H1 (cell line): Measurements from ENCODE around the gene CCNE1. TPM values are rescaled to one million over a fixed set of nuclear protein-coding genes. Genes with fewer than 3 reads are reported as not detected.

Experiments used
- CTCF ChIA-PET: fragments of 300-600 bp; sonication (Branson Sonifier 250); formaldehyde crosslinking; loops from one replicate; lab custom pipeline; 2021; ENCODE audit not compliant: partially characterized antibody; lab: Charles Lee
- POLR2A ChIA-PET: fragments of 300-600 bp; sonication (Branson Sonifier 250); formaldehyde crosslinking; loops from one replicate; lab custom pipeline; 2021; ENCODE audit warnings: inconsistent platforms; ENCODE audit not compliant: partially characterized antibody; lab: Charles Lee
- DNase-seq, 2 experiments: peaks; one replicate each; pipeline versions ENCODE4 v3.0.0 to v3.0.0-alpha.2; 2010 to 2022; ENCODE audit warnings: low spot score in 2 of 2, low read depth in 1 of 2, mixed read lengths in 1 of 2
- FAIRE-seq: peaks from 2 replicates; lab custom pipeline; 2011; peaks lifted over from hg19 to GRCh38; lab: Jason Lieb, UNC
- H2AFZ ChIP-seq: 2 replicates; pipeline ENCODE4 v1.8.1; 2012; ENCODE audit warnings: low read length, inconsistent platforms
- H2AK5ac ChIP-seq: 2 replicates; pipeline ENCODE4 v1.6.1; 2013; ENCODE audit warnings: low read depth, low read length
- H2BK120ac ChIP-seq: replicated peaks from 2 replicates; pipeline ENCODE3; 2013; ENCODE audit warnings: low read depth, low read length, inconsistent platforms
- H2BK12ac ChIP-seq: 2 replicates; pipeline ENCODE4 v1.6.1; 2013; ENCODE audit warnings: low read depth, low read length
- H2BK15ac ChIP-seq: 2 replicates; pipeline ENCODE4 v1.6.1; 2013; ENCODE audit warnings: low read length
- H2BK20ac ChIP-seq: 2 replicates; pipeline ENCODE4 v1.6.1; 2013; ENCODE audit warnings: low read length
- H2BK5ac ChIP-seq: 2 replicates; pipeline ENCODE4 v1.6.1; 2013; ENCODE audit warnings: low read depth, low read length
- H3K14ac ChIP-seq: 2 replicates; pipeline ENCODE4 v1.6.1; 2013; ENCODE audit warnings: inconsistent platforms; ENCODE audit not compliant: insufficient read length
- H3K18ac ChIP-seq: 2 replicates; pipeline ENCODE4 v1.6.1; 2013; ENCODE audit warnings: low read length; ENCODE audit errors: extremely low read depth
- H3K23ac ChIP-seq: 2 replicates; pipeline ENCODE4 v1.6.1; 2013; ENCODE audit warnings: inconsistent platforms; ENCODE audit not compliant: insufficient read length
- H3K23me2 ChIP-seq: 2 replicates; pipeline ENCODE4 v1.6.1; 2013; ENCODE audit warnings: low read depth, low read length
- H3K27ac ChIP-seq: 2 replicates; pipeline ENCODE4 v1.6.1; 2011; ENCODE audit warnings: low read depth, low read length, inconsistent platforms
- H3K27me3 ChIP-seq, 4 experiments: replicated peaks in 1 of 4; 1 replicate in 1 of 4; 2 replicates in 3 of 4; pipeline versions ENCODE4 v1.6.1 to v1.8.1; 2011 to 2013; ENCODE audit warnings: low read length in 3 of 4, mild to moderate bottlenecking in 3 of 4, inconsistent platforms in 2 of 4, mixed read lengths in 2 of 4, moderate library complexity in 1 of 4; ENCODE audit not compliant: control insufficient read depth in 3 of 4, insufficient read depth in 3 of 4; ENCODE audit errors: extremely low read depth in 1 of 4
- H3K36me3 ChIP-seq, 4 experiments: 2 replicates each; pipeline versions ENCODE4 v1.6.1 to v1.8.1; 2011 to 2013; ENCODE audit warnings: mild to moderate bottlenecking in 4 of 4, low read length in 3 of 4, moderate library complexity in 2 of 4, control low read depth in 1 of 4, inconsistent platforms in 1 of 4; ENCODE audit not compliant: insufficient read depth in 4 of 4, control insufficient read depth in 2 of 4
- H3K4ac ChIP-seq: replicated peaks from 2 replicates; pipeline ENCODE3; 2013; ENCODE audit warnings: low read length, low read depth, mixed read lengths, inconsistent platforms; ENCODE audit not compliant: insufficient read length
- H3K4me1 ChIP-seq, 4 experiments: replicated peaks in 1 of 4; 1 replicate in 1 of 4; 2 replicates in 3 of 4; pipeline versions ENCODE4 v1.6.1 to v1.8.1; 2011 to 2013; ENCODE audit warnings: low read length in 3 of 4, inconsistent platforms in 2 of 4, mixed read lengths in 1 of 4; ENCODE audit not compliant: insufficient read depth in 4 of 4, control insufficient read depth in 3 of 4
- H3K4me2 ChIP-seq, 2 experiments: 2 replicates each; pipeline versions ENCODE4 v1.6.1 to v1.8.1; 2011 to 2013; ENCODE audit warnings: low read depth in 2 of 2, low read length in 2 of 2, control low read depth in 1 of 2, inconsistent platforms in 1 of 2, mild to moderate bottlenecking in 1 of 2; ENCODE audit not compliant: insufficient read depth in 1 of 2
- H3K4me3 ChIP-seq, 4 experiments: fragments of 200-600, 300-600 bp in 1 of 4; sonication (generic), shearing (Covaris generic), sonication (Bioruptor Twin) in 1 of 4; 2 replicates each; pipeline versions ENCODE4 v1.5.1 to v1.8.1; 2011 to 2016; ENCODE audit warnings: low read length in 4 of 4, low read depth in 3 of 4, control low read depth in 2 of 4, inconsistent platforms in 2 of 4, mild to moderate bottlenecking in 2 of 4, mixed read lengths in 1 of 4, moderate library complexity in 1 of 4; ENCODE audit not compliant: insufficient read depth in 2 of 4; ENCODE audit errors: extremely low read depth in 1 of 4
- H3K56ac ChIP-seq: replicated peaks from 2 replicates; pipeline ENCODE3; 2013; ENCODE audit warnings: low read depth, mild to moderate bottlenecking, mixed read lengths, low read length, inconsistent platforms; ENCODE audit not compliant: insufficient read length
- H3K79me1 ChIP-seq: 2 replicates; pipeline ENCODE4 v1.6.1; 2013; ENCODE audit warnings: low read depth, low read length, control low read depth
- H3K79me2 ChIP-seq, 2 experiments: 2 replicates each; pipeline versions ENCODE4 v1.6.1 to v1.8.1; 2012 to 2013; ENCODE audit warnings: low read length in 2 of 2, mild to moderate bottlenecking in 2 of 2, inconsistent platforms in 1 of 2; ENCODE audit not compliant: insufficient read depth in 2 of 2, control insufficient read depth in 1 of 2
- H3K9ac ChIP-seq, 4 experiments: replicated peaks in 1 of 4; 1 replicate in 1 of 4; 2 replicates in 3 of 4; pipeline versions ENCODE4 v1.6.1 to v1.8.1; 2011 to 2013; ENCODE audit warnings: low read depth in 3 of 4, low read length in 3 of 4, control low read depth in 2 of 4, mild to moderate bottlenecking in 2 of 4, moderate library complexity in 2 of 4, inconsistent platforms in 1 of 4; ENCODE audit errors: extremely low read depth in 1 of 4
- H3K9me3 ChIP-seq, 2 experiments: 2 replicates each; pipeline versions ENCODE4 v1.6.1 to v1.8.1; 2012 to 2013; ENCODE audit warnings: mild to moderate bottlenecking in 2 of 2, moderate library complexity in 2 of 2, control low read depth in 1 of 2, inconsistent platforms in 1 of 2, low read depth in 1 of 2, low read length in 1 of 2, mixed read lengths in 1 of 2; ENCODE audit not compliant: insufficient read depth in 2 of 2
- H4K20me1 ChIP-seq, 2 experiments: replicated peaks in 1 of 2; 2 replicates each; pipeline versions ENCODE3 to v1.8.1; 2011 to 2013; ENCODE audit warnings: inconsistent platforms in 2 of 2, low read length in 2 of 2, mild to moderate bottlenecking in 1 of 2; ENCODE audit not compliant: insufficient read depth in 2 of 2, control insufficient read depth in 1 of 2
- H4K5ac ChIP-seq: 2 replicates; pipeline ENCODE4 v1.6.1; 2013; ENCODE audit warnings: low read length, low read depth, mixed read lengths, inconsistent platforms; ENCODE audit not compliant: insufficient read length
- H4K8ac ChIP-seq: 2 replicates; pipeline ENCODE4 v1.8.0; 2013; ENCODE audit warnings: mild to moderate bottlenecking, moderate library complexity, low read length, inconsistent platforms; ENCODE audit not compliant: insufficient read depth; ENCODE audit errors: extremely low read depth
- H4K91ac ChIP-seq: replicated peaks from 2 replicates; pipeline ENCODE3; 2013; ENCODE audit warnings: low read length, mixed read lengths, inconsistent platforms; ENCODE audit not compliant: insufficient read length
- ATF2 ChIP-seq: IDR thresholded peaks from 2 replicates; pipeline ENCODE4 v1.6.1; 2012; ENCODE audit warnings: low read length, inconsistent platforms
- BRCA1 ChIP-seq: IDR thresholded peaks from 2 replicates; pipeline ENCODE4 v1.6.1; 2012; ENCODE audit warnings: low read depth, low read length, improper control_type of control experiment
- CEBPB ChIP-seq: IDR thresholded peaks from 2 replicates; pipeline ENCODE4 v1.6.1; 2012; ENCODE audit warnings: low read depth, low read length
- E2F6 ChIP-seq: IDR thresholded peaks from 2 replicates; pipeline ENCODE4 v1.6.1; 2012; ENCODE audit warnings: inconsistent platforms
- EZH2 ChIP-seq: fragments of 200-600 bp; sonication (generic); IDR thresholded peaks from 2 replicates; pipeline ENCODE4 v1.7.1; 2012; ENCODE audit warnings: low read depth, mild to moderate bottlenecking, moderate library complexity, low read length, inconsistent platforms; ENCODE audit not compliant: severe bottlenecking
- HDAC2 ChIP-seq, 2 experiments: fragments of 300-600 bp in 1 of 2; sonication (generic) in 1 of 2; IDR thresholded peaks; 2 replicates each; pipeline ENCODE4 v1.6.1; 2011 to 2012; ENCODE audit warnings: low read depth in 2 of 2, low read length in 2 of 2, mild to moderate bottlenecking in 2 of 2, moderate library complexity in 2 of 2, borderline replicate concordance in 1 of 2, inconsistent platforms in 1 of 2
- KDM1A ChIP-seq: fragments of 200-600, 300-600 bp; sonication (generic); IDR thresholded peaks from 2 replicates; pipeline ENCODE4 v1.7.1; 2016; ENCODE audit warnings: mild to moderate bottlenecking, low read length, borderline replicate concordance
- RAD21 ChIP-seq, 2 experiments: IDR thresholded peaks in 1 of 2; conservative IDR thresholded peaks in 1 of 2; 2 replicates each; pipeline ENCODE4 v1.6.1; 2011; ENCODE audit warnings: low read depth in 2 of 2, low read length in 2 of 2, improper control_type of control experiment in 1 of 2, inconsistent platforms in 1 of 2, mild to moderate bottlenecking in 1 of 2, moderate library complexity in 1 of 2
- SIRT6 ChIP-seq: IDR thresholded peaks from one replicate; pipeline ENCODE4 v1.7.1; 2012; ENCODE audit warnings: low read length, inconsistent platforms
- SRF ChIP-seq: IDR thresholded peaks from 2 replicates; pipeline ENCODE4 v1.6.1; 2011; ENCODE audit warnings: mild to moderate bottlenecking, low read depth, low read length, moderate library complexity
- WGBS, 2 experiments: shearing (Covaris generic) in 1 of 2; methylation state at CpG; one replicate each; pipeline versions ENCODE4 v1.1.6 to v1.1.7; 2013 to 2015; ENCODE audit warnings: low lambda C conversion rate in 2 of 2, mixed read lengths in 2 of 2, inconsistent platforms in 1 of 2, low coverage in 1 of 2, missing lambda C conversion rate in 1 of 2; ENCODE audit not compliant: insufficient replicate concordance in 2 of 2, insufficient coverage in 1 of 2, insufficient read length in 1 of 2; ENCODE audit errors: extremely low coverage in 1 of 2, missing lambda C conversion rate in 1 of 2; 5-methylcytosine and 5-hydroxymethylcytosine counted together
- polyA plus RNA-seq, 7 experiments: library from polyadenylated mRNA; depleted of rRNA in 3 of 7; stranded (reverse) in 5 of 7; unstranded in 2 of 7; fragments of >200 nt in 5 of 7; fragments of 200-250 nt in 2 of 7; gene quantifications; 1 replicate in 5 of 7; 2 replicates in 1 of 7; 4 replicates in 1 of 7; pipeline versions ENCODE4 v1.2.1 to v1.2.3, GENCODE V29; 2011 to 2013; ENCODE audit warnings: missing spikeins in 2 of 7, mixed read lengths in 2 of 7
- total RNA-seq: library from RNA; stranded (reverse); fragmentation: NEBNext Ultra II Directional; extraction: Animal tissue kit (Norgen Biotek cat#: 25700); gene quantifications from 2 replicates; pipeline ENCODE4 v1.2.1, GENCODE V29; 2021

CCNE1 gene
- total and polyA plus RNA-seq, 2 of the 8 experiments (the other 6 are each of a cell fraction or from before 2014, with no cell fraction given), result 43.2 to 44.6 TPM

- Histone ChIP-seq H3K4ac (no peak overlapping the region), H3K27me3 (no peaks in the 10 kb centered on the region), H3K14ac (no peak overlapping the region), H3K79me2 (no peaks in the 10 kb centered on the region), H3K36me3 (no peaks in the 10 kb centered on the region), H2AK5ac (no peak overlapping the region), H3K4me1 (peaks cover 0 to 2% (median 0%) of the 10 kb centered on the region in 4 experiments; a peak in 2 of 7 replicates), H3K4me2 (no peak overlapping the region), H2BK15ac (no peak overlapping the region), H2BK5ac (no peak overlapping the region), H4K20me1 (no peaks in the 10 kb centered on the region), H2AFZ (no peak overlapping the region), H3K27ac (no peak overlapping the region), H2BK20ac (no peak overlapping the region), H3K9me3 (no peaks in the 10 kb centered on the region), H4K5ac (no peak overlapping the region), H2BK12ac (no peak overlapping the region), H3K9ac (no peak overlapping the region), H3K56ac (no peak overlapping the region), H2BK120ac (no peak overlapping the region), H3K4me3 (no peak overlapping the region), H4K91ac (no peak overlapping the region), H3K23ac (no peak overlapping the region), H4K8ac (no peak overlapping the region), H3K23me2 (no peaks in the 10 kb centered on the region), H3K18ac (no peak overlapping the region), H3K79me1 (no peaks in the 10 kb centered on the region)
- CTCF ChIA-PET, result interaction anchor here (1.0 to 1.8 kb wide), 4 partner anchors 13 to 22 kb away, joined by 3 to 5 read pairs (median 4); no protein-coding TSS in a partner anchor
- 91% methylated on average over 12 of the region's 12 CpGs; no CpG with 5 or more reads in 1 of the 2 experiments for WGBS, 2 experiments
- POLR2A ChIA-PET, result no interaction called here
- no peak for FAIRE-seq
- DNase-seq, result no peak
- TF ChIP-seq EZH2 (no peak), RAD21 (IDR thresholded peaks at IDR 0.05 in 1 of 2, conservative IDR thresholded peaks at IDR 0.05 in 1 of 2; ENCODE audit: low read depth in 2 of 2, low read length in 2 of 2) (no peak), E2F6 (no peak), SRF (no peak), SIRT6 (no peak), CEBPB (no peak), ATF2 (no peak), KDM1A (no peak), HDAC2 (IDR thresholded peaks at IDR 0.05; ENCODE audit: borderline replicate concordance in 1 of 2, low read depth in 2 of 2, low read length in 2 of 2) (no peak), BRCA1 (no peak)
Measured at GRCh38 chr19:29800100-29800825, 11.5 kb upstream of the CCNE1 start.
